ENCODE measurements around the gene C7orf33.

The C7orf33 gene

GRCh38 chr7:148625342-148625741, 34.8 kb downstream of the C7orf33 start:
- no peak for DNase-seq (ENCODE audit: low read depth in 1 of 2, low spot score in 1 of 2)

DNA sequence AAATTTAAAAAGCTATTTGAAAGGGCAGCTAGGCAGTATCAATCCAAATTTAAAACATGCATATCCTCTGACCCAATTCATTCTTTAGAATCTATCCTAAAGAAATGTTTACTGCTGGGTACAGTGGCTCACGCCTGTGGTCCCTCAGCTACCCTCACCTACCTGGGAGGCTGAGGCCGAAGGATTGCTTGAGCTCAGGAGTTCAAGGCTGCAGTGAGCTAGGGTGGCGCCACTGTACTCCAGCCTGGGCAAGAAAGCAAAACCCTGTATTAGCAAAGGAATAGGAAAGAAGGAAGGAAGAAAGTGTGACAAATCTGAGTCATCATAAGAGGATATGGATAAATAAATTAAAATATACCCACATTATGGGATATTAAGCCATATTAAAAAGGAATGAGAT, 36.3 kb downstream of the C7orf33 start:
- DNase-seq (ENCODE audit: low read depth in 1 of 2, low spot score in 1 of 2): no peak

DNA sequence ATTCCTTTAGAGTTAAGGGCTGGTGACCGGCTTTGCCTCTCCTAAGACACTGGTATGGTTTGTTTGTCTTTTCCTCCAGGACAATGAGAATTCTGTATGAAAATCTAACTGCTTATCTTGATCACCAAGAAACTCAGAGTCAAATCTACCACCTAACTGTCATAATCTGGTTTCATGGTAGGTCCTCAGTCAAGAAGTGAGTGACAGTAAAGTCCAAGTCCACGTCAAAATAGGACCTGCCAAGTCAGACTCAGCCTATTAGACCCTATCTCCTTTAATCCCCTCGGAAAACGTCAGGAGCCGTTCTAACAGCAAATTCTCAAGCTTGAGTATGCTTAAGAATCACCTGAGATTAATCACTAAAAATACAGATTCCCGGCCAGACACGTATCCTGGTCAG, 37.4 kb downstream of the C7orf33 start:
- DNase-seq (ENCODE audit: low read depth in 1 of 2, low spot score in 1 of 2): no peak

DNA sequence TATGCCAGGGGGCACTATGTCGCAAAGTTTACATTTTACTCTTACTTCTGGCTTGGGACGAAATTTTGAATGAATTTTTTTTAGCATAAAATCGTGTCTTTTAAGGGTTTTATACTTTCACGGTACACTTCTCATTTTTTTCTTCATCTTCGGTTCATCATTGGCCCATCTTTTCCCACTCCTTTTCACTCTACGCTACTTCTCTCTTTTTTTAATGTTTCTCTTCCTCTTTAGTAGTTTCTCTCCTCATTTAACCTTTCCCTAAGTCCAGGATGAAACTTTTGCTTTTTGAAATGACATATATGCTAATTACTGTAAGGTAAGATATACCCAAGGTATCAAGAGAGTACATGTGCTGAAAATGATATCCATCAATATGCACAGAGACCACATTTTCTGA, 39.5 kb downstream of the C7orf33 start:
- DNase-seq (ENCODE audit: low read depth in 1 of 2, low spot score in 1 of 2): no peak

GRCh38 chr7:148633761-148634160, 43.2 kb downstream of the C7orf33 start:
- no peak for DNase-seq (ENCODE audit: low read depth in 1 of 2, low spot score in 1 of 2)

DNA sequence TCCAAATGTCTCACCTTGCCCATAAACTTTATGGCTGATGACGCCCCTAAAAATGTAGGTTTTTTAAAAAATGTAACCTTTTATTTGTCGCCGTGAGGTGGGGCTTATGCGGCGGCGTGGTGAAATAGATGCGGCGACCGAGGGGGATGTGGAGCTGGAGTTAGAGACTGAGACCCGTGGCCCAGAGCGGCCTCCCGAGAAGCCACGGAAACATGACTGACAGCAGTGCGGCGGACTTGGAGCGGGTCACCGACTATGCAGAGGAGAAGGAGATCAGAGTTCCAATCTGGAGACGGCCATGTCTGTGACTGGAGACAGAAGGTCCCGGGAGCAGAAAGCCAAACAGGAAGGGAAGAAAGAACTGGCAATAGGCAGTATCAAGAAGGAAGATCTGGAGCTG, 46.5 kb downstream of the C7orf33 start:
- no peak for DNase-seq (ENCODE audit: low read depth in 1 of 2, low spot score in 1 of 2)

GRCh38 chr7:148645898-148646297, 55.3 kb downstream of the C7orf33 start:
- no peak for DNase-seq (ENCODE audit: low read depth in 1 of 2, low spot score in 1 of 2)

DNA sequence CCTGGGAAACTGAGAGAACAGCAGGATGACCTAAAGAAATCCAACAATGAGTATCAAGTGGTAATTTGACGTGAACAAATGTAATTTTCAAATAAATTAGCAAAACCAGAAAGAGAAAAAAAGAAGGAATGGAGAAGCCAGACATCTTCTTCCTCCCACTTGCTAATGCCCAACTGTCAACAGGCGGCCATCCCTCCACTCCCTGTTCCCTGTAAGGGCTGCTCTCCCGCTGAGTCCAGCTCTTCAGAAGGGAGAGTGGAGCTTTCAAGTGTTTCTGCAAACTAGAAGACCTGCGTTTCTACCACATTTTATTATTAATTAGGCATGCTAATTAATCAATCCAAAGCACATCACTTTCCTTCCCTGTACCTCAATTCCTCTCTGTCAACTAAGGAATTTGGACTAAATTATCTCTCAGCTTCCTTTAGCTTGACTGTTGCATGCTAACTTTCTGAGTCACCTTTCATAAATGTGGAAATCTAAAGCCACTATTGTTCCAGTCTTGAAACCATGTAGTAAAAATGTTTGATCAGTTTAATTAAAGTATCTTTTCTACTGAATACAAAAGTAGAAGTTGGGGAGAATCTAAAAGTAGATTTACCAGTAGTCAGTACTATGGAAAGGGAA, 59.8 kb downstream of the C7orf33 start:
- DNase-seq (ENCODE audit: low read depth in 1 of 2, low spot score in 1 of 2): no peak

GRCh38 chr7:148652773-148653172, 62.2 kb downstream of the C7orf33 start:
- no peak for DNase-seq (ENCODE audit: low read depth in 1 of 2, low spot score in 1 of 2)

DNA sequence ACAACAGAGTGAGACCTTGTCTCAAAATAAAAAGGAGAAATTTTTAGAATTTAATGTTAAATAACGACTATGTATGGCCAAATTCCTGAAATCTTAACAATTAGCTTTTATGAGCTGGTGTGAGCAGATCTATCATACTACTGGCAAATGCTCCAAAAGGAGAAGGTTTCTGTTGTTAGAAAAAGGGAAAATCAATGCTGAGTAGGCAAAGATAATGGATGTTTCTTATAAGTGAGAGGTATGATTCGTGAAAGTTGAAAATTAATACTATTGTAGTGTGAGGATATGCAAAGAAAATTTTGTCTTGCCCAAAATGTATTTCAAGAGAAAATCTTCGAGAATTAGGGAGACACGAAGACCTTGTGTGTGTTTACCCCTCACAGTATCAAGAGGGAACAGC, 67.4 kb downstream of the C7orf33 start:
- no peak for DNase-seq (ENCODE audit: low read depth in 1 of 2, low spot score in 1 of 2)

DNA sequence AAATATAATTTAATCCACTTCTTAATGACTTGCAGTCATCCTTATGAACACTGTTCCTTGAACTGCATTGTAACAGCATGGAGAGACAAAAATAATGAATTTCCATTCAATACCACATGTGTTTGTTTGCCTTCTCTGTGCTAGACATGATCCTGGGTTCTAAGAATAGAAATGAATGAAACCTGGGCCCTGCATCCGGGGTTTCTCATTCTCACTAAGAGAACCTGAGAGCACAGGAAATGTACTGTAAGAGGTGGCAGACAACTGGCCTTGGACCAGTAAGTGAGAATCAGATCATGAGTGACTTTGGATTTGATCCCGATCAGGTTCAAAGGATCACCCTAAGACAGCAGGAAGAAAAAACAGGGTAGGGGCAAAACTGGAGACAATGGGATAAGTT, 70.9 kb downstream of the C7orf33 start:
- DNase-seq (ENCODE audit: low read depth in 1 of 2, low spot score in 1 of 2): no peak

DNA sequence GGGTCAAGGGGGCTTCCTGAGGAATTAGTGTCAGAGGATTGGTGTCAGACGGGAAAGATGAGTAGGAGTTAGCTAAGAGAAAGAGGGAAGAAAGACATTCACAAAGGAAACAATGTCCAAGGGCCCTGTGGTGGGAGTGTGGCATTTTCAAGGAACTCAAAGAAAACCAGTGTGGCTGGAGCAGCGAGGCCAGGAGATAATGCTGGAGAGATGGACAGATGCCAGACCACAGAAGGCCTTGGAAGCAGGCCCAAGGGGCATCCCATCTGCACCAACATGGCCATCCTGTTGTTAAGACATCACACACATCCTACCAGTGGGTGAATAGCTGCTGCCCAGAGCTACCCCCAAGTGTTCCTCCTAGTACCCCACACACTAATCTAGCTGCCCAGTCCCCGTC, 72.1 kb downstream of the C7orf33 start:
- DNase-seq (ENCODE audit: low read depth in 1 of 2, low spot score in 1 of 2): no peak

DNA sequence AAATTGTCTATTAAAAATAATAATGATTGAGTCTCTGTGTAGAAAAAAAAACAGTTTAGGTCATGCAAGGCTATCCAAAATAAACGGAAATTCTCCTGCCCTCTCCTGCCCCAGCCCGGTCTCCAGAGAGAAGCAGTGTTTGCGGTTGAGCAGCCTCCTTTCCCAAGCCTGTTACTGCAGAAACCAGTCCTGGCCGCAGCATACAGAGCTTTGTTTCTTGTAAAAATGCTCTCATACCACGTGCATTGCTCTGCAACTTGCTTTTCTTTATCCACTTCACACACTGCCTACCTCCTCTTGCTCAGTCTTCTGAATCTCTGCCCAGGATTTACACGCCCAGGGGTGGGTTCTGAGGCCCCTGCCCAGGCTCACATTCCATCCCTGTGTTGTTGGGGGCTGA, 73.8 kb downstream of the C7orf33 start:
- no peak for DNase-seq (ENCODE audit: low read depth in 1 of 2, low spot score in 1 of 2)

DNA sequence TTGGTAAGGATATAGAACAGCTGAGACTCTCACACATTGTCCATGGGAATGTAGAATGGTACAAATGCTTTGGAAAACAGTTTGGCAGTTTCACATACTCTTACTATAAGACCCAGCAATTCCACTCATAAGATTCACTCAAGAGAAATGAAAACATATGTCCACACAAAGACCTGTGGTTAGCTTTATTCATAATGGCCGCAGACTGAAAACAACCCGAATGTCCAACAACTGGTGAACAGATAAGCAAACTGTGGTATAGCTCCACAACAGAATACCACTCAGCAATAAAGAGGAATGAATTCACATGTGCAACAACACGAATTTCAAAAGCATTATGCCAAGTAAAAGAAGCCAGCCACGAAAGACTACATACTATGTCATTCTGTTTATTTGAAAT, 74.7 kb downstream of the C7orf33 start:
- no peak for DNase-seq (ENCODE audit: low read depth in 1 of 2, low spot score in 1 of 2)
